Mesenchymal stem cell (in vitro differentiated cells and primary cell): ENCODE data around the gene DNAH11.
"Not testable (repeated sequence)": the region's sequence is repeated elsewhere in the genome, so short reads cannot be mapped to it uniquely, and the experiment has no call there.

Experiments used
- DNase-seq: peaks from one replicate; pipeline ENCODE4 v3.0.0-alpha.2; 2013
- H2AFZ ChIP-seq: one replicate; pipeline ENCODE4 v1.6.1; 2013; ENCODE audit warnings: low read depth, mild to moderate bottlenecking, control low read depth, inconsistent platforms, low read length, moderate library complexity
- H2AK5ac ChIP-seq: 2 replicates; pipeline ENCODE4 v1.6.1; 2013; ENCODE audit warnings: low read length, moderate library complexity, mild to moderate bottlenecking, inconsistent platforms; ENCODE audit not compliant: severe bottlenecking
- H2BK120ac ChIP-seq: one replicate; pipeline ENCODE4 v1.6.1; 2013; ENCODE audit warnings: low read depth, mild to moderate bottlenecking, inconsistent platforms, low read length, moderate library complexity
- H2BK12ac ChIP-seq, 2 experiments: one replicate each; pipeline ENCODE4 v1.6.1; 2013; ENCODE audit warnings: inconsistent platforms in 2 of 2, low read length in 2 of 2, mild to moderate bottlenecking in 2 of 2, moderate library complexity in 2 of 2, control low read depth in 1 of 2
- H2BK15ac ChIP-seq: one replicate; pipeline ENCODE4 v1.6.1; 2013; ENCODE audit warnings: mild to moderate bottlenecking, low read depth, inconsistent platforms; ENCODE audit not compliant: poor library complexity, severe bottlenecking
- H2BK5ac ChIP-seq: 2 replicates; pipeline ENCODE4 v1.6.1; 2013; ENCODE audit warnings: low read depth, mild to moderate bottlenecking, low read length, control low read depth, inconsistent platforms; ENCODE audit not compliant: poor library complexity, severe bottlenecking
- H3K14ac ChIP-seq, 2 experiments: one replicate each; pipeline ENCODE4 v1.6.1; 2013; ENCODE audit warnings: inconsistent platforms in 2 of 2, low read length in 2 of 2, control low read depth in 1 of 2, mild to moderate bottlenecking in 1 of 2, moderate library complexity in 1 of 2
- H3K18ac ChIP-seq, 2 experiments: one replicate each; pipeline ENCODE4 v1.6.1; 2013; ENCODE audit warnings: inconsistent platforms in 2 of 2, low read length in 2 of 2, control low read depth in 1 of 2, low read depth in 1 of 2, mild to moderate bottlenecking in 1 of 2
- H3K23ac ChIP-seq, 2 experiments: one replicate each; pipeline ENCODE4 v1.6.1; 2013; ENCODE audit warnings: inconsistent platforms in 2 of 2, low read length in 2 of 2, mild to moderate bottlenecking in 2 of 2, moderate library complexity in 2 of 2, control low read depth in 1 of 2
- H3K27ac ChIP-seq: 2 replicates; pipeline ENCODE4 v1.5.1; 2013; ENCODE audit warnings: mild to moderate bottlenecking, moderate library complexity, low read length, control low read depth, inconsistent platforms; ENCODE audit not compliant: poor library complexity, severe bottlenecking
- H3K27me3 ChIP-seq, 2 experiments: 2 replicates each; pipeline versions ENCODE4 v1.6.1 to v1.7.0; 2013; ENCODE audit warnings: low read length in 2 of 2, mild to moderate bottlenecking in 2 of 2, moderate library complexity in 2 of 2, control low read depth in 1 of 2, inconsistent platforms in 1 of 2; ENCODE audit not compliant: control insufficient read depth in 1 of 2, insufficient read depth in 1 of 2
- H3K36me3 ChIP-seq, 2 experiments: 2 replicates each; pipeline versions ENCODE4 v1.6.1 to v1.7.0; 2013; ENCODE audit warnings: low read length in 2 of 2, control low read depth in 1 of 2, inconsistent platforms in 1 of 2, low read depth in 1 of 2, mild to moderate bottlenecking in 1 of 2; ENCODE audit not compliant: insufficient read depth in 2 of 2, control insufficient read depth in 1 of 2
- H3K4ac ChIP-seq, 2 experiments: one replicate each; pipeline ENCODE4 v1.6.1; 2013; ENCODE audit warnings: inconsistent platforms in 2 of 2, low read length in 2 of 2, mild to moderate bottlenecking in 2 of 2, moderate library complexity in 2 of 2, control low read depth in 1 of 2, low read depth in 1 of 2
- H3K4me1 ChIP-seq: 2 replicates; pipeline ENCODE4 v1.6.1; 2013; ENCODE audit warnings: low read depth, low read length, control low read depth; ENCODE audit not compliant: control insufficient read depth, insufficient read depth
- H3K4me2 ChIP-seq: 2 replicates; pipeline ENCODE4 v1.6.1; 2013; ENCODE audit warnings: low read length, mild to moderate bottlenecking, inconsistent platforms; ENCODE audit not compliant: poor library complexity, severe bottlenecking
- H3K4me3 ChIP-seq, 2 experiments: 2 replicates each; pipeline versions ENCODE4 v1.5.1 to v1.7.0; 2013; ENCODE audit warnings: low read length in 2 of 2, mild to moderate bottlenecking in 2 of 2, control low read depth in 1 of 2, low read depth in 1 of 2; ENCODE audit not compliant: insufficient read depth in 1 of 2
- H3K79me1 ChIP-seq: replicated peaks from 2 replicates; pipeline ENCODE4 v1.6.1; 2013; ENCODE audit warnings: mild to moderate bottlenecking, control low read depth, low read length, inconsistent platforms; ENCODE audit not compliant: poor library complexity, severe bottlenecking
- H3K9ac ChIP-seq: 2 replicates; pipeline ENCODE4 v1.7.0; 2013; ENCODE audit warnings: mild to moderate bottlenecking, low read length, moderate library complexity
- H3K9me3 ChIP-seq: 2 replicates; pipeline ENCODE4 v1.7.0; 2013; ENCODE audit warnings: mild to moderate bottlenecking, low read length; ENCODE audit not compliant: control insufficient read depth
- H4K8ac ChIP-seq: one replicate; pipeline ENCODE4 v1.6.1; 2013; ENCODE audit warnings: inconsistent platforms, mild to moderate bottlenecking, low read length, moderate library complexity
- H4K91ac ChIP-seq: one replicate; pipeline ENCODE4 v1.6.1; 2013; ENCODE audit warnings: mild to moderate bottlenecking, low read length, inconsistent platforms
- WGBS: methylation state at CpG from one replicate; pipeline ENCODE4 v1.1.7; 2013; ENCODE audit warnings: mixed read lengths; 5-methylcytosine and 5-hydroxymethylcytosine counted together

The DNAH11 gene

DNA sequence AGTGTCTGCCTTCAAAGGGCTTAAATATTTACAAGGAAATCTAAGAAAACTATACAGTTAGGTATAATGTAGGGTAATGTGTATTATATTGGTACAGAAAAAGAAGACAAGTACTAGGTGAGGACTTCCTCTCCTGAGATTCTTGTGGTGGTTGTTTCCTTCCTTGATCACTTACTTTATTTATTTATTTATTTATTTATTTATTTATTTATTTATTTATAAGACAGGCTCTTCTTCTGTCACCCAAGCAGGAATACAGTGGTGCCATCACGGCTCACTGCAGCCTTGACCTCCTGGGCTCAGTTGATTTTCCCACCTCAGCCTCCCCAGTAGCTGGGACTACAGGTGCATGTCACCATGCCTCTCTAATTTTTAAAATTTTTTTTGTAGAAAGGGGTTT lies 18.2 kb upstream of the DNAH11 start:
- H3K27me3 ChIP-seq, result no peaks in the 10 kb centered on the region

DNA sequence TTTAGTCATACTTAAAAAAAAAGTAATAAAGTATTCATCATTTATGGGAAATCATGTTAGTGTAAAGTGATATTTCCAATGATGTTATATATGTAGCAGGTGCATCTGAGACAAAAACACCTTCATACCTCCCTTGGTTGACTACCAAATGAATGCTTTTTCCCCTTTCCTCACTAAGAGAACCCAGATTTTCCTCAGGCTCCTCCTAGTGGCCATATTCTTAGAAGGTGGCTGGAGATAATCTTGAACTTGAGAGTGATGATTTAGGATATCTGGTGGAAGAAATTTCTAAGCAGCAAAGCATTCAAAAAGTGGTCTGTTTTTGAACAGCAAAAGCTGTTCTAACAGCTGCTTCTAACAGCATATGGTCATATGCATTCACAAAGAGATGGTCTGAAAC lies 16.8 kb upstream of the DNAH11 start:
- Histone ChIP-seq H3K27ac (no peak overlapping the region), H3K23ac (no peak overlapping the region), H3K4me2 (no peak overlapping the region), H2AFZ (no peak overlapping the region), H3K4me1 (no peaks in the 10 kb centered on the region), H2BK120ac (no peak overlapping the region), H3K27me3 (no peaks in the 10 kb centered on the region), H3K18ac (no peak overlapping the region), H4K8ac (no peak overlapping the region), H2BK12ac (no peak overlapping the region), H3K14ac (no peak overlapping the region), H3K9me3 (no peaks in the 10 kb centered on the region), H2AK5ac (no peak overlapping the region), H3K4ac (no peak overlapping the region), H3K79me1 (no peaks in the 10 kb centered on the region), H3K4me3 (no peak overlapping the region), H3K36me3 (no peaks in the 10 kb centered on the region), H2BK15ac (no peak overlapping the region), H2BK5ac (no peak overlapping the region), H4K91ac (no peak overlapping the region), H3K9ac (no peak overlapping the region)
- no peak for DNase-seq

More for the DNA sequence above, 18.2 kb upstream of the DNAH11 start:
- no peaks in the 10 kb centered on the region for H3K4me1 ChIP-seq
- no peak overlapping the region for H3K18ac ChIP-seq
- 100% methylated on average over 1 of the region's 1 CpG for WGBS
- no peak overlapping the region for H2BK12ac ChIP-seq
- H2BK5ac ChIP-seq, result no peak overlapping the region
- H4K8ac ChIP-seq, result no peak overlapping the region
- no peak for DNase-seq
- no peaks in the 10 kb centered on the region for H3K36me3 ChIP-seq
- no peaks in the 10 kb centered on the region for H3K79me1 ChIP-seq
- no peak overlapping the region for H3K4me3 ChIP-seq
- no peak overlapping the region for H3K23ac ChIP-seq
- H3K4ac ChIP-seq, result no peak overlapping the region
- no peaks in the 10 kb centered on the region for H3K9me3 ChIP-seq
- no peak overlapping the region for H4K91ac ChIP-seq
- H2AFZ ChIP-seq, result no peak overlapping the region
- no peak overlapping the region for H3K9ac ChIP-seq
- no peak overlapping the region for H2BK120ac ChIP-seq
- no peak overlapping the region for H3K27ac ChIP-seq
- no peak overlapping the region for H2AK5ac ChIP-seq
- no peak overlapping the region for H3K4me2 ChIP-seq
- no peak overlapping the region for H2BK15ac ChIP-seq
- H3K14ac ChIP-seq, result no peak overlapping the region

DNA sequence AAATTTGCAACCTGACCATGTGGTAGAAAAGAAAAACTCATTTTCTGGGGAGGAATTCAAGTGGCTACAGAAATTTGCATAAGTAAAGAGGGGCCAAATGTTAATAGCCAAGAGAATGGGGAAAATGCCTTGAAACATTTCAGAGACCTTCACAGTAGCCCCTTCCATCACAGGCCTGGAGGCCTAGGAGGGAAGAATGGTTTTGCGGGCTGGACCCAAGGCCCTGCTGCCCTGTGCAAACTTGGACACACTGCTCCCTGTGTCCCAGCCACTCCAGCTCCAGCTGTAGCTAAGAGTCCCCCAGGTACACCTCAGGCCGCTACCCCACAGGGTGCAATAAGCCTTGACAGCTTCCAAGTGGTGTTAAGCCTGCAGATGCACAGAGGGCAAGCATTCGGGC lies 16.4 kb upstream of the DNAH11 start:
- H2BK15ac ChIP-seq, result no peak overlapping the region
- no peak overlapping the region for H4K8ac ChIP-seq
- H3K9me3 ChIP-seq, result no peaks in the 10 kb centered on the region
- no peaks in the 10 kb centered on the region for H3K4me1 ChIP-seq
- H3K18ac ChIP-seq, result no peak overlapping the region
- H3K9ac ChIP-seq, result no peak overlapping the region
- H3K4me2 ChIP-seq, result no peak overlapping the region
- H3K27ac ChIP-seq, result no peak overlapping the region
- H3K79me1 ChIP-seq, result no peaks in the 10 kb centered on the region
- no peak overlapping the region for H2BK12ac ChIP-seq
- no peak overlapping the region for H2BK120ac ChIP-seq
- H3K36me3 ChIP-seq, result no peaks in the 10 kb centered on the region
- H2AFZ ChIP-seq, result no peak overlapping the region
- H3K4me3 ChIP-seq, result no peak overlapping the region
- H3K23ac ChIP-seq, result no peak overlapping the region
- H2BK5ac ChIP-seq, result no peak overlapping the region
- no peak overlapping the region for H4K91ac ChIP-seq
- H3K14ac ChIP-seq, result no peak overlapping the region
- H2AK5ac ChIP-seq, result no peak overlapping the region
- 75% methylated on average over 3 of the region's 3 CpGs for WGBS
- H3K27me3 ChIP-seq, result no peaks in the 10 kb centered on the region
- no peak for DNase-seq
- no peak overlapping the region for H3K4ac ChIP-seq

DNA sequence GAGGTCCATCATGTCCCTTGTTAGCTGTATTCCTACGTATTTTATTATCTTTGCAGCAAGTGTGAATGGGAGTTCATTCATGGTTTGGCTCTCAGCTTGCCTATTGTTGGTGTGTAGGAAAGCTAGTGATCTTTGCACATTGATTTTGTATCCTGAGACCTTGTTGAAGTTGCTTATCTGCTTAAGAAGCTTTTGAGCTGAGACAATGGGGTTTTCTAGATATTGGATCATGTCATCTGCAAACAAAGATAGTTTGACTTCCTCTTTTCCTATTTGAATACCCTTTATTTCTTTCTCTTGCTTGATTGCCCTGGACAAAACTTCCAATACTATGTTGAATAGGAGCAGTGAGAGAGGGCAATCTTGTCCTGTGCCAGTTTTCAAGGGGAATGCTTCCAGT lies 10.4 kb upstream of the DNAH11 start:
- not testable (repeated sequence) for H3K23ac ChIP-seq, DNase-seq, H3K27me3 ChIP-seq, H2AFZ ChIP-seq, H3K18ac ChIP-seq, H2BK15ac ChIP-seq, H2BK120ac ChIP-seq, H3K4me3 ChIP-seq, H3K4ac ChIP-seq, H3K4me2 ChIP-seq, H4K91ac ChIP-seq, H3K36me3 ChIP-seq, H3K9ac ChIP-seq, H3K27ac ChIP-seq, H2BK12ac ChIP-seq, H3K14ac ChIP-seq, H4K8ac ChIP-seq, H3K79me1 ChIP-seq, H2BK5ac ChIP-seq, H3K4me1 ChIP-seq, H3K9me3 ChIP-seq, H2AK5ac ChIP-seq
- WGBS, result 62% methylated on average over 1 of the region's 1 CpG
